Natural killer cell (primary cell): ENCODE results near the gene SULF2. TPM values are rescaled to one million over a fixed set of nuclear protein-coding genes. Genes with fewer than 3 reads are reported as not detected.

ENCODE experiments used
- ATAC-seq, 3 donors: fragments of 150-1000 bp in 2 of 3; fragments of 200-7000 bp in 1 of 3; cut with Tn5 transposase; 1 replicate in 1 of 3; 2 replicates in 2 of 3; pipeline ENCODE4 v1.10.0; 2021; ENCODE audit warnings: mild to moderate bottlenecking in 2 of 3, moderate library complexity in 2 of 3
- DNase-seq, 2 donors: peaks; one replicate each; pipeline versions ENCODE4 v3.0.0 to v3.0.0-alpha.2; 2013 to 2021; ENCODE audit warnings: mixed read lengths in 1 of 2
- H3K27ac ChIP-seq: one replicate; pipeline ENCODE4 v1.5.1; 2013; ENCODE audit warnings: mild to moderate bottlenecking, low read length
- H3K27me3 ChIP-seq: one replicate; pipeline ENCODE4 v1.6.1; 2013; ENCODE audit warnings: low read length; ENCODE audit not compliant: control insufficient read depth, insufficient read depth
- H3K36me3 ChIP-seq: one replicate; pipeline ENCODE4 v1.6.1; 2013; ENCODE audit warnings: low read length; ENCODE audit not compliant: control insufficient read depth, insufficient read depth
- H3K4me1 ChIP-seq: one replicate; pipeline ENCODE4 v1.6.1; 2013; ENCODE audit warnings: low read length; ENCODE audit not compliant: control insufficient read depth, insufficient read depth
- H3K4me3 ChIP-seq: one replicate; pipeline ENCODE4 v1.5.1; 2013; ENCODE audit warnings: low read length
- H3K9me3 ChIP-seq: one replicate; pipeline ENCODE4 v1.6.1; 2013; ENCODE audit warnings: low read length; ENCODE audit not compliant: control insufficient read depth, insufficient read depth
- H3K27ac Mint-ChIP-seq, 2 donors: one replicate each; pipeline ENCODE4 v1.8.0; 2022; ENCODE audit warnings: mild to moderate bottlenecking in 2 of 2, mixed read lengths in 2 of 2, moderate library complexity in 1 of 2
- H3K27me3 Mint-ChIP-seq, 2 donors: one replicate each; pipeline ENCODE4 v1.8.0; 2022; ENCODE audit warnings: low read depth in 2 of 2, mixed read lengths in 2 of 2
- H3K36me3 Mint-ChIP-seq: one replicate; pipeline ENCODE4 v1.8.0; 2022; ENCODE audit warnings: mixed read lengths
- H3K4me1 Mint-ChIP-seq, 2 donors: one replicate each; pipeline ENCODE4 v1.8.0; 2022; ENCODE audit warnings: mixed read lengths in 2 of 2
- H3K4me3 Mint-ChIP-seq: one replicate; pipeline ENCODE4 v1.8.0; 2022; ENCODE audit warnings: mild to moderate bottlenecking, moderate library complexity, mixed read lengths
- H3K9me3 Mint-ChIP-seq, 2 donors: one replicate each; pipeline ENCODE4 v1.8.0; 2022; ENCODE audit warnings: mixed read lengths in 2 of 2
- WGBS: methylation state at CpG from one replicate; pipeline ENCODE4 v1.1.7; 2013; ENCODE audit warnings: missing lambda C conversion rate; ENCODE audit not compliant: insufficient coverage; 5-methylcytosine and 5-hydroxymethylcytosine counted together
- intact Hi-C: fragments of 100-400 bp; cut with micrococcal nuclease; formaldehyde crosslinking; loops from one replicate; pipeline ENCODE4 v1.14.2; 2022
- total RNA-seq, 4 donors: library from RNA; stranded (reverse); fragments of 120-200 nt in 1 of 4; gene quantifications; one replicate each; pipeline versions ENCODE4 v1.2.3 to v1.2.4, GENCODE V29; 2013 to 2022
- TF ChIP-seq, protein P1 (sequence below): fragments of 200-600 bp; IDR thresholded peaks from one replicate; pipeline ENCODE4 v1.8.0; 2022; ENCODE audit warnings: antibody characterized with exemption

Gene SULF2
- total RNA-seq, 3 donors from 2014 or later (not counting 1 experiment from before 2014, with no cell fraction given) = 8.1 to 48.7 (median 12.3) TPM

DNA sequence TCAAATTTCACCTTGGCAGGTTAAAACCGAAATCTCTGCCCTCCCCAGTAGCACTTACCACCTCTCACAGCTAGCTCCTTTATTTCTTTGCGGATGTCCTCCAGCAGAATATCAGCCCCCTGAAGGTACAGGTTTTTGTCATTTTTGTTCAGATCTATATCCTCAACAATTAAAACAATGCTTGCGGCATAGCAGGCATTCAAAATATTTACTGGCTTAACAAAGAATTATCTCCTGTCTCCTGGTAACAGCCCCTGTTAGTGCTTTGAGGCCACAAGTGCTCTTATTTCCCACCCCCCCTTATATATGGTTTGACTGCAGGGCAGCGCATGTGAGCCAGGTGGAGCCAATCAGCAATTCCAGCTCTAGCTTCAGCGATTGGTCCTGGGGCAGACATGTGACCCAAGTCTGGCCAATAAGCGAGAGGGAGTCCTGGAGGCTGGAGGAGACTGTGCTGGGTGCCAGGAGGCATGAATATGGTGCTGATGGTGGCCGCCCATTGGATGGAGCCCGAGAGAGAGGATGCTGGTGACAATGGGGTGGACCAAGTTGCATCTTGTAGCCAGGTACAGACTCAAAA lies 21.0 kb downstream of the SULF2 start:
- no peak overlapping the region for H3K27ac Mint-ChIP-seq
- no peak overlapping the region for H3K4me3 Mint-ChIP-seq
- H3K27me3 Mint-ChIP-seq = peaks cover 12 to 15% of the 10 kb centered on the region in 2 donors

DNA sequence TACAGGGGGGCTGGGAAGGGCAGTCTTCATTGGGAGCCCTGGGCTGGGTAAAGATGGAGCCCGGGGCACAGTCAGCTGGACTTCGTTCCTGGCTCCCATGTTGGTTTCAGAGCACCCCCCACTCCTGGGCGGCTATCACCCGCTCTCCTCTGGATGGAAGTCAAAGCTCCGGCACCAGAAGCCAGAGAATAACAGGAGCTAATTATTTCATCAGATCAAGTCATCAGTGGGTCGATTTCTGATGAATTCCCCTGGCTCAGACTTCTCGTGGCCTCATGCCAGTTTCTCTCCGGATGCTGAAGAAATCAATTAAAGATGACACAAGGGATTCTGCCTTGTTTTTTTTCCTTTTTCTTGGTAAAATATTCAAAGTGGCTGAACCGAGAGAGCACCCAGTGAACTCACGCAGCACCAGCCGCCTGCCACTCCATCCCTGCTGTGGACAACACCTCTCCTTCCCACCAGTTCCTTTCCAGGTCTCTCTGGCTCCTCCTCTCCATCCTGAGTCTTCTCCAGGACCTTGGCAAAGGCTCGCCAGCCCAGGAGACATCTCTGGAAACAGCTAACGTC lies 22.5 kb downstream of the SULF2 start:
- Mint-ChIP-seq H3K36me3 (no peaks in the 10 kb centered on the region), H3K4me1 (peaks cover 0 to 5% of the 10 kb centered on the region in 2 donors), H3K4me3 (no peak overlapping the region), H3K27ac (no peak overlapping the region), H3K27me3 (peaks cover 12 to 15% of the 10 kb centered on the region in 2 donors), H3K9me3 (no peaks in the 10 kb centered on the region)
- DNase-seq (no peak), ATAC-seq (no peak)
- intact Hi-C loops = no loop called here
- no peaks in the 10 kb centered on the region for H3K27me3 ChIP-seq
- H3K9me3 ChIP-seq = no peaks in the 10 kb centered on the region
- peaks cover 1% of the 10 kb centered on the region for H3K4me1 ChIP-seq
- 77% methylated on average over 13 of the region's 13 CpGs for WGBS
- H3K27ac ChIP-seq = no peak overlapping the region
- TF ChIP-seq, protein P1, sequence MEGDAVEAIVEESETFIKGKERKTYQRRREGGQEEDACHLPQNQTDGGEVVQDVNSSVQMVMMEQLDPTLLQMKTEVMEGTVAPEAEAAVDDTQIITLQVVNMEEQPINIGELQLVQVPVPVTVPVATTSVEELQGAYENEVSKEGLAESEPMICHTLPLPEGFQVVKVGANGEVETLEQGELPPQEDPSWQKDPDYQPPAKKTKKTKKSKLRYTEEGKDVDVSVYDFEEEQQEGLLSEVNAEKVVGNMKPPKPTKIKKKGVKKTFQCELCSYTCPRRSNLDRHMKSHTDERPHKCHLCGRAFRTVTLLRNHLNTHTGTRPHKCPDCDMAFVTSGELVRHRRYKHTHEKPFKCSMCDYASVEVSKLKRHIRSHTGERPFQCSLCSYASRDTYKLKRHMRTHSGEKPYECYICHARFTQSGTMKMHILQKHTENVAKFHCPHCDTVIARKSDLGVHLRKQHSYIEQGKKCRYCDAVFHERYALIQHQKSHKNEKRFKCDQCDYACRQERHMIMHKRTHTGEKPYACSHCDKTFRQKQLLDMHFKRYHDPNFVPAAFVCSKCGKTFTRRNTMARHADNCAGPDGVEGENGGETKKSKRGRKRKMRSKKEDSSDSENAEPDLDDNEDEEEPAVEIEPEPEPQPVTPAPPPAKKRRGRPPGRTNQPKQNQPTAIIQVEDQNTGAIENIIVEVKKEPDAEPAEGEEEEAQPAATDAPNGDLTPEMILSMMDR = no peak
- H3K36me3 ChIP-seq = no peaks in the 10 kb centered on the region
- H3K4me3 ChIP-seq = no peak overlapping the region

More for the DNA sequence above, 21.0 kb downstream of the SULF2 start:
- TF ChIP-seq, protein P1 = no peak
- H3K27ac ChIP-seq = no peak overlapping the region
- H3K4me3 ChIP-seq = no peak overlapping the region
- intact Hi-C loops = no loop called here
- DNase-seq (no peak), ATAC-seq (no peak)
- Mint-ChIP-seq H3K9me3 (no peaks in the 10 kb centered on the region), H3K4me1 (peaks cover 0 to 5% of the 10 kb centered on the region in 2 donors), H3K36me3 (no peaks in the 10 kb centered on the region)
- H3K36me3 ChIP-seq = no peaks in the 10 kb centered on the region
- no peaks in the 10 kb centered on the region for H3K9me3 ChIP-seq
- H3K4me1 ChIP-seq = peaks cover 3% of the 10 kb centered on the region
- no peaks in the 10 kb centered on the region for H3K27me3 ChIP-seq
- WGBS = 91% methylated on average over 8 of the region's 8 CpGs

DNA sequence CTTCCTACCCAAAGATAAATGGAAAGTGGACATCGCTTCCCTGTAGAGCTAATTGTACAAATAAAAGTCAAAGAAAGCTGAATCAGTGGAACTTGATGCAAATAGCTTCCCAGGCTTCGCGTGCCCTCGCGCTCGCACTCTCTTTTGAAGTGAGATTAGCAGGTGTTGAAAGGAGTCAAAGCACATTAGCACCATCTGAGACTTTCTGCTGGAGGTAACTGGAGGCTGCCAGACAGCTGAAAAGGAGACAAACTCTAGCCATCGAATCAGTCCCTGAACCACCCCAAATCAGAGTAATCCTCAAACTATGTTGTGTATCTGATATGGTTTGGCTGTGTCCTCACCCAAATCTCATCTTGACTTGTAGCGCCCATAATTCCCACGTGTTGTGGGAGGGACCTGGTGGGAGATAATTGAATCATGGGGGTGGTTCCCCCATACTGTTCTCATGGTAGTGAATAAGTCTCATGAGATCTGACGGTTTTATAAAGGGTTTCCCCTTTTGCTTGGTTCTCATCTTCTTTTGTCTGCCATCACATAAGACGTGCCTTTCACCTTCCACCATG lies 23.7 kb downstream of the SULF2 start:
- H3K4me3 ChIP-seq = no peak overlapping the region
- ATAC-seq (no peak), DNase-seq (no peak)
- no peaks in the 10 kb centered on the region for H3K9me3 Mint-ChIP-seq
- no peaks in the 10 kb centered on the region for H3K27me3 ChIP-seq
- TF ChIP-seq, protein P1 = no peak
- intact Hi-C loops = no loop called here
- no peaks in the 10 kb centered on the region for H3K4me1 ChIP-seq
- H3K36me3 Mint-ChIP-seq = no peaks in the 10 kb centered on the region
- WGBS = 80% methylated on average over 10 of the region's 11 CpGs
- no peak overlapping the region for H3K27ac ChIP-seq
- H3K4me1 Mint-ChIP-seq = peaks cover 0 to 5% of the 10 kb centered on the region in 2 donors
- no peak overlapping the region for H3K4me3 Mint-ChIP-seq
- H3K36me3 ChIP-seq = no peaks in the 10 kb centered on the region
- H3K9me3 ChIP-seq = no peaks in the 10 kb centered on the region
- H3K27ac Mint-ChIP-seq = no peak overlapping the region
- H3K27me3 Mint-ChIP-seq = peaks cover 12 to 15% of the 10 kb centered on the region in 2 donors
